HL-60/S4 treated with phorbol 12-myristate 13-acetate at 8.2 ng/mL for 4 days and 3 days (cell line): ENCODE results near the gene ECSCR.
"Not testable (repeated sequence)": the region's sequence is repeated elsewhere in the genome, so short reads cannot be mapped to it uniquely, and the experiment has no call there.

ENCODE experiments used
- in situ Hi-C: fragments of 300-500 bp; cut with MboI; formaldehyde crosslinking; loops from 2 replicates; pipeline ENCODE4 v1.15.0; 2022; ENCODE audit warnings: low sequenced_read_pairs

ECSCR gene

GRCh38 chr5:139446956-139447779, 15.4 kb downstream of the ECSCR start:
- in situ Hi-C loops, result no loop called here

GRCh38 chr5:139445325-139446170, 17.0 kb downstream of the ECSCR start:
- in situ Hi-C loops, result no loop called here

GRCh38 chr5:139443831-139444453, 18.6 kb downstream of the ECSCR start:
- in situ Hi-C loops, result no loop called here

GRCh38 chr5:139440416-139440815, 22.1 kb downstream of the ECSCR start:
- in situ Hi-C loops, result not testable (repeated sequence)

- in situ Hi-C loops, result no loop called here
Observed at GRCh38 chr5:139439013-139439903, 23.3 kb downstream of the ECSCR start, which contains the start of gene DNAJC18. Gene DNAJC18, minus strand, starts transcription at chr5:139439525. Its CDS starts 80 bp downstream, at chr5:139439445.

GRCh38 chr5:139438707-139439012, 23.9 kb downstream of the ECSCR start:
- in situ Hi-C loops, result no loop called here

GRCh38 chr5:139435676-139436075, 26.9 kb downstream of the ECSCR start:
- in situ Hi-C loops, result no loop called here

GRCh38 chr5:139431706-139432105, 30.8 kb downstream of the ECSCR start:
- in situ Hi-C loops, result no loop called here

- in situ Hi-C loops, result no loop called here
Observed at GRCh38 chr5:139430015-139430414, 32.5 kb downstream of the ECSCR start.

GRCh38 chr5:139426203-139426885, 36.2 kb downstream of the ECSCR start:
- in situ Hi-C loops, result no loop called here

GRCh38 chr5:139425497-139425896, 37.0 kb downstream of the ECSCR start:
- in situ Hi-C loops, result no loop called here

- in situ Hi-C loops, result no loop called here
Observed at GRCh38 chr5:139422307-139422893, 40.1 kb downstream of the ECSCR start.

GRCh38 chr5:139419226-139420192, 43.0 kb downstream of the ECSCR start:
- in situ Hi-C loops, result no loop called here

GRCh38 chr5:139418793-139419192, 43.8 kb downstream of the ECSCR start:
- in situ Hi-C loops, result no loop called here

GRCh38 chr5:139417214-139417613, 45.3 kb downstream of the ECSCR start:
- in situ Hi-C loops, result no loop called here

GRCh38 chr5:139416651-139417050, 45.9 kb downstream of the ECSCR start:
- in situ Hi-C loops, result no loop called here

GRCh38 chr5:139415869-139416268, 46.7 kb downstream of the ECSCR start:
- in situ Hi-C loops, result no loop called here

GRCh38 chr5:139415221-139415861, 47.2 kb downstream of the ECSCR start:
- in situ Hi-C loops, result no loop called here
